NCI-H2081 treated with DMSO at 0.1 percent for 48 hours (cell line): ENCODE measurements around the gene MYO9A.
"Not testable (repeated sequence)": the region's sequence is repeated elsewhere in the genome, so short reads cannot be mapped to it uniquely, and the experiment has no call there.

Experiments
- DNase-seq: peaks from one replicate; lab custom pipeline; 2025; lab: John Stamatoyannopoulos, UW

MYO9A gene

DNA sequence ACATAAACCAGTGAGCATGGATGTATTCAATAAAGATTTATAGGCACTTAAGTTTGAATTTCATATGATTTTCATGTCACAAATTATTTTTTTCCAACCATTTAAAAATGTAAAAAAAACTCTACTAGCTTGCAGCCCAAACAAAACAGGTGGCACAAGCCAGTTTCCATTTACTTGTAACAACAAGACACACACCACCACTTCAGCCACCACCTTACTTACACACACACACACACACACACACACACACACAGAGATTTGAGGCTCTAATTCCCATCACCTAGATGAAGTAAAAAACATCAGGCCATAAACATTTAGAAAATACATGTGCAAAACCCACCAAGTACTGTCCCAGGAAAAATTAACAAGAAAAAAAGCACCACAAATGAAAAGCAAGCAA, 25.3 kb downstream of the MYO9A start:
- no peak for DNase-seq

- DNase-seq: no peak
These were observed 25.9 kb downstream of the MYO9A start for GRCh38 chr15:72092006-72092405.

- DNase-seq: no peak
These were observed 30.9 kb downstream of the MYO9A start for GRCh38 chr15:72086920-72087648.

- DNase-seq: no peak
These were observed 31.8 kb downstream of the MYO9A start for GRCh38 chr15:72086010-72086697.

GRCh38 chr15:72082176-72082575, 35.8 kb downstream of the MYO9A start:
- DNase-seq: no peak

- DNase-seq: no peak
These were observed 39.1 kb downstream of the MYO9A start for GRCh38 chr15:72078887-72079286.

- no peak for DNase-seq
These were observed 40.0 kb downstream of the MYO9A start for GRCh38 chr15:72077950-72078349.

GRCh38 chr15:72074335-72075060, 43.5 kb downstream of the MYO9A start:
- no peak for DNase-seq

- DNase-seq: not testable (repeated sequence)
These were observed 46.5 kb downstream of the MYO9A start for GRCh38 chr15:72071448-72071825.

DNA sequence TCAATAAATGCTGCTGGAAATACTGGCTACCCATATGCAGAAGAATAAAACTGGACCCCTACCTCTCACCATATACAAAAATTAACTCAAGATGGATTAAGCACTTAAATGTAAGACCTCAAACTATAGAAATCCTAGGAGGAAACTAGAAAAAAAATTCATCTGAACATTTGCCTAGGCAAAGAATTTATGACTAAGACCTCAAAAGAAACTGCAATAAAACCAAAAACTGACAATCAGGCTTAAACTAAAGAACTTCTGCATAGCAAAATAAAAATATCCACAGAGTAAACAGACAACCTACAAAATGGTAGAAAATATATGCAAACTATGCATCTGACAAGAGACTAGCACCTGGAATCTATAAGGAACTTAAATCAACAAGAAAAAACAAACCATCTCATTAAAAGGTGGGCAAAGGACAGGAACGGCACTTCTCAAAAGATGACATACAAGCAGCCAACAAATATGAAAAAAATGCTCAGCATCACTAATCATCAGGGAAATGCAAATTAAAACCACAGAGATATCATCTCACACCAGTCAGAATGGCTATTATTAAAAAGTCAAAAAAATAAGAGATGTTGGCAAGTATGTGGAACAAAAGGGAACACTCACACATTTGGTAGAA, 47.0 kb downstream of the MYO9A start:
- no peak for DNase-seq

DNA sequence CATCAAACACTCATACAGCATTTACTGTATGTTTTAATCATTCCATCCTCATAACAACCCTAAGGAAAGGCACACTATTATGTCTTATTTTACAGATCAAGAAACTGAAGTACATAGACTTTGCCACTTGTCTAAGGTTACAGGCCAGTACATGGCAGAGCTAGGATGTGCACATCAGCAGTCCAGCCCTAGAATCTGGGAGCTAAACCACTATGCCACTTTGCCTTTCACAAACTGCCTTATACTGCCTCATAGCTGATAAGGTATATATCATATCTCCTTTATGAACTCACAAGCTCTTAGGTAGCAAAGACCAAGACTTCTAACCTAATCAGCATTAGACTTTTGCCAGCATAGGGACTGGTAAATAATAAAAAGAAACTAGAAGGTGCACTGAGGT, 49.1 kb downstream of the MYO9A start:
- no peak for DNase-seq

DNA sequence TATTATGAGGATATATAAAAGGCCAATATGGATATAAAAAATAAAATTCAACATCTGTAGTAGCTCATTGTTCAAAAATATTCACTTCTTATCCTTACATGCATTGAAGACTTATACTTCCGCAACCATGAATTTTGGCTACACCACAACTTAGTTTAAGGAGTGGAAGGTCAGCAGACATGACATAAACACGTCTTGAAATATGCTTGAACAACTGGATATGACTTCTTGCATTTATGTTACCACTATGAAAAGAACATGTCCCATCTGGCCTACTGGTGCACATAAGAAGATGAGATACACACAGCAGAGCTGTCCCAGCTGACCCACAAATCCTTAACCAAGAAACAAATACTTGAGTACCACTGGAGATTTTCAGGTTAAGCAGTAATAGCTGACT, 52.1 kb downstream of the MYO9A start:
- DNase-seq: no peak

- no peak for DNase-seq
These were observed 54.8 kb downstream of the MYO9A start for GRCh38 chr15:72063186-72063585.

DNA sequence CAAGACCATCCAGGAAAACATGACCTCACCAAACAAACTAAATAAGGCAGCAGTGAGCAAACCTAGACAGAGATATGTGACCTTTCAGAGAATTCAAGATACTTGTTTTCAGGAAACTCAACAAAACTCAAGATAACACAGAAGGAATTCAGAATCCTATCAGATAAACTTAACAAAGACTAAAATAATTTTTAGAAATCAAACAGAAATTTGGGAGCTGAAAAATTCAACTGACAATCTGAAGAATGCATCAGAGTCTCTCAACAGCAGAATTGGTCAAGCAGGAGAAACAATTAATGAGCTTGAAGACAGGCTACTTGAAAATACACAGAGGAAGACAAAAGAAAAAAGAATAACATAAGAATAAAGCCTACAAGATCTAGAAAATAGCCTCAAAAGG, 55.6 kb downstream of the MYO9A start:
- DNase-seq: no peak

DNA sequence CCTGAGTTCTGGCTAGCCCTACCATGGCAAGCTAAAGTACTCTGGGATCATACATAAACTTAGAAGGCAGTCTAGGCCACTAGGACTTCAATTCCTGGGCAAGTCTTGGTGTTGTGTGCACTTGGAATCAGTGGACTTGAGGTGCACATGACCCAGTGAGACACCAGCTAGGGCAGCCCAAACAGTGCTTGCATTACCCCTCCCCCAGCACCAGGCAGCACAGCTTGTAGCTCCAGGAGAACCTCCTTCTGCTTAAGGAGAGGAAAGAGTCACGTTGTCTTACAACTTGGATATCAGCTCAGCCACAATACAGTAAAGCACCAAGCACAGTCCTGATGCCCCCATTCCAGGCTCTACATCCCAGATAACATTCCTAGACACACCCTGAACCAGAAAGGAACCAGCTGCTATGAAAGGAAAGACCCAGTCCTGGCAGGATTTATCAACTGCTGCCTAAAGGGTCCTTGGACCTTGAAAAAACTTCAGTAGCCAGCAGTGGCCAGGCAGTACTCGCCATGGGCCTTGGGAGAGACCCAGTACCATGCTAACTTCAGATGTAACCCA, 57.2 kb downstream of the MYO9A start:
- DNase-seq: no peak

DNA sequence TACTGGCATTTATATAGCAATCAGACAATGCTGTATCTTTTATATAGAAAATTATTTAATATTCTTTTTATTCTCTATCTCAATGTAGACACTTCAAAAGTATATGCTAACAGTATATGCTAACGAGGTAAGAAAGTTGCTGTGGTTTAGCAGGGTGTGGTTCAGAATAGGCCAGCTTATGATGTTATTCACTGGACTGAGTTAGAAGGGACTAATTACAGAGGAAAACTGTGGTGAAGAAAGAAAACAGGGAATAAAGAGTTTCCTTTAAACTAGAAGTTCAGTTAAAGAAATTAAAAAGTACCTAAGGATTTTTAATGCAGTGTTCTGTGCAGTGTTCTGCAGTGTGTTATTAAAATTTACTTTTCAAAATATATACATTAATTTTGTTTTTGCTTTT, 59.4 kb downstream of the MYO9A start:
- no peak for DNase-seq

- DNase-seq: no peak
These were observed 60.3 kb downstream of the MYO9A start for GRCh38 chr15:72057548-72058091.

- DNase-seq: not testable (repeated sequence)
These were observed 61.7 kb downstream of the MYO9A start for GRCh38 chr15:72056217-72056616.

DNA sequence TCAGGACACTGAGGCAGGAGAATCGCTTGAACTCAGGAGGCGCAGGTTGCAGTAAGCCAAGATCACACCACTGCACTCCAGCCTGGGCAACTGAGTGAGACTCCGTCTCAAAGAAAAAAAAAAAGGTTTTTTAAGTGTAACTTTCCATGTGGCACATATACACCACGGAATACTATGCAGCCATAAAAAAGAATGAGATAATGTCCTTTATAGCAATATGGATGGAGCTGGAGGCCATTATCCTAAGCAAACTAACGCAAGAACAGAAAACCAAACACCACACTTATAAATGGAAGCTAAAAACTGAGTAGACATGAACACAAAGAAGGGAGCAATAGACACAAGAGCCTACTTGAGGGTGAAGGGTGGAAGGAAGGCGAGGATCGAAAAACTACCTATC, 64.7 kb downstream of the MYO9A start:
- DNase-seq: not testable (repeated sequence)

- no peak for DNase-seq
These were observed 67.2 kb downstream of the MYO9A start for GRCh38 chr15:72050700-72051099.

- DNase-seq: no peak
These were observed 70.9 kb downstream of the MYO9A start for GRCh38 chr15:72047020-72047419.

- DNase-seq: no peak
These were observed 73.0 kb downstream of the MYO9A start for GRCh38 chr15:72044956-72045355.
